H1 (cell line): ENCODE data around the gene TRPM1. TPM values are rescaled to one million over a fixed set of nuclear protein-coding genes. Genes with fewer than 3 reads are reported as not detected.

Source experiments
- CTCF ChIA-PET: fragments of 300-600 bp; sonication (Branson Sonifier 250); formaldehyde crosslinking; loops from one replicate; lab custom pipeline; 2021; ENCODE audit not compliant: partially characterized antibody; lab: Charles Lee
- POLR2A ChIA-PET: fragments of 300-600 bp; sonication (Branson Sonifier 250); formaldehyde crosslinking; loops from one replicate; lab custom pipeline; 2021; ENCODE audit warnings: inconsistent platforms; ENCODE audit not compliant: partially characterized antibody; lab: Charles Lee
- DNase-seq, 2 experiments: peaks; one replicate each; pipeline versions ENCODE4 v3.0.0 to v3.0.0-alpha.2; 2010 to 2022; ENCODE audit warnings: low spot score in 2 of 2, low read depth in 1 of 2, mixed read lengths in 1 of 2
- FAIRE-seq: peaks from 2 replicates; lab custom pipeline; 2011; peaks lifted over from hg19 to GRCh38; lab: Jason Lieb, UNC
- H2AFZ ChIP-seq: 2 replicates; pipeline ENCODE4 v1.8.1; 2012; ENCODE audit warnings: low read length, inconsistent platforms
- H2AK5ac ChIP-seq: 2 replicates; pipeline ENCODE4 v1.6.1; 2013; ENCODE audit warnings: low read depth, low read length
- H2BK120ac ChIP-seq: replicated peaks from 2 replicates; pipeline ENCODE3; 2013; ENCODE audit warnings: low read depth, low read length, inconsistent platforms
- H2BK12ac ChIP-seq: 2 replicates; pipeline ENCODE4 v1.6.1; 2013; ENCODE audit warnings: low read depth, low read length
- H2BK15ac ChIP-seq: 2 replicates; pipeline ENCODE4 v1.6.1; 2013; ENCODE audit warnings: low read length
- H2BK20ac ChIP-seq: 2 replicates; pipeline ENCODE4 v1.6.1; 2013; ENCODE audit warnings: low read length
- H2BK5ac ChIP-seq: 2 replicates; pipeline ENCODE4 v1.6.1; 2013; ENCODE audit warnings: low read depth, low read length
- H3K14ac ChIP-seq: 2 replicates; pipeline ENCODE4 v1.6.1; 2013; ENCODE audit warnings: inconsistent platforms; ENCODE audit not compliant: insufficient read length
- H3K18ac ChIP-seq: 2 replicates; pipeline ENCODE4 v1.6.1; 2013; ENCODE audit warnings: low read length; ENCODE audit errors: extremely low read depth
- H3K23ac ChIP-seq: 2 replicates; pipeline ENCODE4 v1.6.1; 2013; ENCODE audit warnings: inconsistent platforms; ENCODE audit not compliant: insufficient read length
- H3K23me2 ChIP-seq: 2 replicates; pipeline ENCODE4 v1.6.1; 2013; ENCODE audit warnings: low read depth, low read length
- H3K27ac ChIP-seq: 2 replicates; pipeline ENCODE4 v1.6.1; 2011; ENCODE audit warnings: low read depth, low read length, inconsistent platforms
- H3K27me3 ChIP-seq, 4 experiments: replicated peaks in 1 of 4; 1 replicate in 1 of 4; 2 replicates in 3 of 4; pipeline versions ENCODE4 v1.6.1 to v1.8.1; 2011 to 2013; ENCODE audit warnings: low read length in 3 of 4, mild to moderate bottlenecking in 3 of 4, inconsistent platforms in 2 of 4, mixed read lengths in 2 of 4, moderate library complexity in 1 of 4; ENCODE audit not compliant: control insufficient read depth in 3 of 4, insufficient read depth in 3 of 4; ENCODE audit errors: extremely low read depth in 1 of 4
- H3K36me3 ChIP-seq, 4 experiments: 2 replicates each; pipeline versions ENCODE4 v1.6.1 to v1.8.1; 2011 to 2013; ENCODE audit warnings: mild to moderate bottlenecking in 4 of 4, low read length in 3 of 4, moderate library complexity in 2 of 4, control low read depth in 1 of 4, inconsistent platforms in 1 of 4; ENCODE audit not compliant: insufficient read depth in 4 of 4, control insufficient read depth in 2 of 4
- H3K4ac ChIP-seq: replicated peaks from 2 replicates; pipeline ENCODE3; 2013; ENCODE audit warnings: low read length, low read depth, mixed read lengths, inconsistent platforms; ENCODE audit not compliant: insufficient read length
- H3K4me1 ChIP-seq, 4 experiments: replicated peaks in 1 of 4; 1 replicate in 1 of 4; 2 replicates in 3 of 4; pipeline versions ENCODE4 v1.6.1 to v1.8.1; 2011 to 2013; ENCODE audit warnings: low read length in 3 of 4, inconsistent platforms in 2 of 4, mixed read lengths in 1 of 4; ENCODE audit not compliant: insufficient read depth in 4 of 4, control insufficient read depth in 3 of 4
- H3K4me2 ChIP-seq, 2 experiments: 2 replicates each; pipeline versions ENCODE4 v1.6.1 to v1.8.1; 2011 to 2013; ENCODE audit warnings: low read depth in 2 of 2, low read length in 2 of 2, control low read depth in 1 of 2, inconsistent platforms in 1 of 2, mild to moderate bottlenecking in 1 of 2; ENCODE audit not compliant: insufficient read depth in 1 of 2
- H3K4me3 ChIP-seq, 4 experiments: fragments of 200-600, 300-600 bp in 1 of 4; sonication (generic), shearing (Covaris generic), sonication (Bioruptor Twin) in 1 of 4; 2 replicates each; pipeline versions ENCODE4 v1.5.1 to v1.8.1; 2011 to 2016; ENCODE audit warnings: low read length in 4 of 4, low read depth in 3 of 4, control low read depth in 2 of 4, inconsistent platforms in 2 of 4, mild to moderate bottlenecking in 2 of 4, mixed read lengths in 1 of 4, moderate library complexity in 1 of 4; ENCODE audit not compliant: insufficient read depth in 2 of 4; ENCODE audit errors: extremely low read depth in 1 of 4
- H3K56ac ChIP-seq: replicated peaks from 2 replicates; pipeline ENCODE3; 2013; ENCODE audit warnings: low read depth, mild to moderate bottlenecking, mixed read lengths, low read length, inconsistent platforms; ENCODE audit not compliant: insufficient read length
- H3K79me1 ChIP-seq: 2 replicates; pipeline ENCODE4 v1.6.1; 2013; ENCODE audit warnings: low read depth, low read length, control low read depth
- H3K79me2 ChIP-seq, 2 experiments: 2 replicates each; pipeline versions ENCODE4 v1.6.1 to v1.8.1; 2012 to 2013; ENCODE audit warnings: low read length in 2 of 2, mild to moderate bottlenecking in 2 of 2, inconsistent platforms in 1 of 2; ENCODE audit not compliant: insufficient read depth in 2 of 2, control insufficient read depth in 1 of 2
- H3K9ac ChIP-seq, 4 experiments: replicated peaks in 1 of 4; 1 replicate in 1 of 4; 2 replicates in 3 of 4; pipeline versions ENCODE4 v1.6.1 to v1.8.1; 2011 to 2013; ENCODE audit warnings: low read depth in 3 of 4, low read length in 3 of 4, control low read depth in 2 of 4, mild to moderate bottlenecking in 2 of 4, moderate library complexity in 2 of 4, inconsistent platforms in 1 of 4; ENCODE audit errors: extremely low read depth in 1 of 4
- H3K9me3 ChIP-seq, 2 experiments: 2 replicates each; pipeline versions ENCODE4 v1.6.1 to v1.8.1; 2012 to 2013; ENCODE audit warnings: mild to moderate bottlenecking in 2 of 2, moderate library complexity in 2 of 2, control low read depth in 1 of 2, inconsistent platforms in 1 of 2, low read depth in 1 of 2, low read length in 1 of 2, mixed read lengths in 1 of 2; ENCODE audit not compliant: insufficient read depth in 2 of 2
- H4K20me1 ChIP-seq, 2 experiments: replicated peaks in 1 of 2; 2 replicates each; pipeline versions ENCODE3 to v1.8.1; 2011 to 2013; ENCODE audit warnings: inconsistent platforms in 2 of 2, low read length in 2 of 2, mild to moderate bottlenecking in 1 of 2; ENCODE audit not compliant: insufficient read depth in 2 of 2, control insufficient read depth in 1 of 2
- H4K5ac ChIP-seq: 2 replicates; pipeline ENCODE4 v1.6.1; 2013; ENCODE audit warnings: low read length, low read depth, mixed read lengths, inconsistent platforms; ENCODE audit not compliant: insufficient read length
- H4K8ac ChIP-seq: 2 replicates; pipeline ENCODE4 v1.8.0; 2013; ENCODE audit warnings: mild to moderate bottlenecking, moderate library complexity, low read length, inconsistent platforms; ENCODE audit not compliant: insufficient read depth; ENCODE audit errors: extremely low read depth
- H4K91ac ChIP-seq: replicated peaks from 2 replicates; pipeline ENCODE3; 2013; ENCODE audit warnings: low read length, mixed read lengths, inconsistent platforms; ENCODE audit not compliant: insufficient read length
- WGBS, 2 experiments: shearing (Covaris generic) in 1 of 2; methylation state at CpG; one replicate each; pipeline versions ENCODE4 v1.1.6 to v1.1.7; 2013 to 2015; ENCODE audit warnings: low lambda C conversion rate in 2 of 2, mixed read lengths in 2 of 2, inconsistent platforms in 1 of 2, low coverage in 1 of 2, missing lambda C conversion rate in 1 of 2; ENCODE audit not compliant: insufficient replicate concordance in 2 of 2, insufficient coverage in 1 of 2, insufficient read length in 1 of 2; ENCODE audit errors: extremely low coverage in 1 of 2, missing lambda C conversion rate in 1 of 2; 5-methylcytosine and 5-hydroxymethylcytosine counted together
- polyA plus RNA-seq, 7 experiments: library from polyadenylated mRNA; depleted of rRNA in 3 of 7; stranded (reverse) in 5 of 7; unstranded in 2 of 7; fragments of >200 nt in 5 of 7; fragments of 200-250 nt in 2 of 7; gene quantifications; 1 replicate in 5 of 7; 2 replicates in 1 of 7; 4 replicates in 1 of 7; pipeline versions ENCODE4 v1.2.1 to v1.2.3, GENCODE V29; 2011 to 2013; ENCODE audit warnings: missing spikeins in 2 of 7, mixed read lengths in 2 of 7
- total RNA-seq: library from RNA; stranded (reverse); fragmentation: NEBNext Ultra II Directional; extraction: Animal tissue kit (Norgen Biotek cat#: 25700); gene quantifications from 2 replicates; pipeline ENCODE4 v1.2.1, GENCODE V29; 2021

TRPM1 gene
- total and polyA plus RNA-seq, 2 of the 8 experiments (the other 6 are each of a cell fraction or from before 2014, with no cell fraction given) = 0.05 TPM; not detected in 1

- H3K18ac ChIP-seq = no peak overlapping the region
- H3K27ac ChIP-seq = no peak overlapping the region
- H3K56ac ChIP-seq = no peak overlapping the region
- no peaks in the 10 kb centered on the region for H3K79me1 ChIP-seq
- H2AFZ ChIP-seq = no peak overlapping the region
- H3K14ac ChIP-seq = no peak overlapping the region
- H2BK120ac ChIP-seq = no peak overlapping the region
- H3K9ac ChIP-seq = no peak overlapping the region
- H2BK20ac ChIP-seq = no peak overlapping the region
- H3K79me2 ChIP-seq = no peaks in the 10 kb centered on the region
- no peak overlapping the region for H4K91ac ChIP-seq
- DNase-seq = no peak
- FAIRE-seq = no peak
- H3K23ac ChIP-seq = no peak overlapping the region
- POLR2A ChIA-PET = no interaction called here
- no peak overlapping the region for H2BK12ac ChIP-seq
- H3K9me3 ChIP-seq = no peaks in the 10 kb centered on the region
- H3K4me2 ChIP-seq = no peak overlapping the region
- no peak overlapping the region for H3K4ac ChIP-seq
- H3K4me1 ChIP-seq = peaks cover 0 to 12% (median 7%) of the 10 kb centered on the region in 4 experiments; a peak in 6 of 7 replicates
- CTCF ChIA-PET = interaction anchor here (2.8 kb wide), 1 partner anchor 13 kb away, joined by 9 read pairs; no protein-coding TSS in a partner anchor
- no peak overlapping the region for H2AK5ac ChIP-seq
- no peaks in the 10 kb centered on the region for H3K23me2 ChIP-seq
- WGBS, 2 experiments = 96% methylated on average over 5 of the region's 5 CpGs; no CpG with 5 or more reads in 1 of the 2 experiments
- H4K5ac ChIP-seq = no peak overlapping the region
- no peak overlapping the region for H2BK5ac ChIP-seq
- no peak overlapping the region for H2BK15ac ChIP-seq
- H3K4me3 ChIP-seq = no peak overlapping the region
- H3K27me3 ChIP-seq = no peaks in the 10 kb centered on the region; a peak in 1 of 7 replicates
- no peak overlapping the region for H4K8ac ChIP-seq
- H4K20me1 ChIP-seq = no peaks in the 10 kb centered on the region
- no peaks in the 10 kb centered on the region for H3K36me3 ChIP-seq
Observed at GRCh38 chr15:31021067-31021665, 80.4 kb downstream of the TRPM1 start.
